ENCODE measurements around the gene CPHXL.

- TF ChIP-seq ISL1 (CRISPR knock-in tag; IDR thresholded peaks at IDR 0.05) (no peak), ZC3H10 (CRISPR knock-in tag; IDR thresholded peaks at IDR 0.05) (no peak), POU6F1 (CRISPR knock-in tag; IDR thresholded peaks at IDR 0.05; ENCODE audit: borderline replicate concordance, low read depth) (no peak), ZNF565 (CRISPR knock-in tag; conservative IDR thresholded peaks at IDR 0.05; ENCODE audit: low read depth) (no peak), ARNTL (CRISPR knock-in tag; IDR thresholded peaks at IDR 0.05; ENCODE audit: borderline replicate concordance, low read depth) (no peak), CREB5 (CRISPR knock-in tag; IDR thresholded peaks at IDR 0.05; ENCODE audit: low read depth) (no peak), PATZ1 (CRISPR knock-in tag; IDR thresholded peaks at IDR 0.05; ENCODE audit: borderline replicate concordance) (no peak), BACH2 (CRISPR knock-in tag; IDR thresholded peaks at IDR 0.05; ENCODE audit: borderline replicate concordance) (no peak), OSR1 (CRISPR knock-in tag; IDR thresholded peaks at IDR 0.05) (no peak), ZFP3 (CRISPR knock-in tag; IDR thresholded peaks at IDR 0.05) (no peak), ZNF70 (CRISPR knock-in tag; IDR thresholded peaks at IDR 0.05) (no peak)
These were observed 931 bp upstream of the CPHXL start for GRCh38 chr16:75727221-75727620.
